HG02943 (cell line): ENCODE results near the gene GPC5.

Source experiments
- ATAC-seq: cut with Tn5 transposase; IDR thresholded peaks from one replicate; pipeline ENCODE4 v1.9.1; 2021; ENCODE audit warnings: mild to moderate bottlenecking, low read depth, moderate library complexity; ENCODE audit not compliant: unreplicated experiment

GPC5 gene

DNA sequence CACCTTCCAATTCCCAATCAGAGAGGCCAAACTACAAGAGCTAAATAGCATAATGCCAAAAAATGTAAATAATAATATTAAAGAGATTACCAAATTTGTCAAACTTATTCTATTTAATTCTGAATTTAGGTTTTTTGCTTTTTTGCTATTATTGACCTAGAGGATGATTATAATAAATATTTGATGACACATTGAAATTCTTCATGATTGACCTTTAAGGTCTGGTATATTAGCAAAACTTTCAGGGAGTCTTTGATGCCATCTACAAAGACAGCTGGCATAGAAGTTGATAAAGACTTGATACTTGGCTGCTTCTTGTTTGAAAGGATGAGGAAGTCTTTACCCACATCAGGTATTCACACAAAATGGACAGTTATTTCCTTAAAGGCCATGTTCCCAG lies 1168.3 kb downstream of the GPC5 start:
- no peak for ATAC-seq

- ATAC-seq, result no peak
These were observed 1173.8 kb downstream of the GPC5 start for GRCh38 chr13:92572190-92572589.

DNA sequence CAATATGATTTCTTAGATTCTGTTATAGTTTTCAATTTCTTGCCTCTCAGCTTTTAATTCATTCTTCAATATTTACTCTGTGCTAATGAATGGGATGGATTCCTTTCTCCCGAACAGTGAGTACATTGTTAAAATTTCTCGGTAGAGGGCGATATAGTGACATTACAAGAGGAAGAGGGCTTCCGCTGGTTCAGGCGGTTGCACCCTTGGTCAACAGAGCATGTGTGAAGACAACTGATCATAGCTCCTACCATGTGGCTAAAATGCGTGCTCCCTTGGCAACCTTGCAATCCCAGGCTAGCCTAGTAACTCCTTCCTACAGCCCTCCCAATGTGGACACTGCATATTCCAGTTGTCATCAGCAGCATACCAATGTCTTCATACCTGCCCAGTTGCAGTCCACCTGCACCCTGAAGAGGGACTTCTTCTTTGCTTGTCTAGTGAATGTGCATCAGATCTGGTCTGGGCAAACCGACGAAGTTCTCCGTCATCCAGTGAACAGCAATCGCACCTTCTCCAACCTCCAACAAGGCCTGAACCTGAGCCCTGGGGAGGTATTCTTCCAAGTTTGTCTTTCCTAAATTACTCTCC lies 1175.1 kb downstream of the GPC5 start:
- ATAC-seq, result no peak

GRCh38 chr13:92574499-92574898 lies 1176.1 kb downstream of the GPC5 start:
- ATAC-seq, result no peak

- ATAC-seq, result no peak
These were observed 1177.4 kb downstream of the GPC5 start for GRCh38 chr13:92575777-92576176.

- no peak for ATAC-seq
These were observed 1179.9 kb downstream of the GPC5 start for GRCh38 chr13:92578358-92578757.

- ATAC-seq, result no peak
These were observed 1191.5 kb downstream of the GPC5 start for GRCh38 chr13:92589955-92590354.

DNA sequence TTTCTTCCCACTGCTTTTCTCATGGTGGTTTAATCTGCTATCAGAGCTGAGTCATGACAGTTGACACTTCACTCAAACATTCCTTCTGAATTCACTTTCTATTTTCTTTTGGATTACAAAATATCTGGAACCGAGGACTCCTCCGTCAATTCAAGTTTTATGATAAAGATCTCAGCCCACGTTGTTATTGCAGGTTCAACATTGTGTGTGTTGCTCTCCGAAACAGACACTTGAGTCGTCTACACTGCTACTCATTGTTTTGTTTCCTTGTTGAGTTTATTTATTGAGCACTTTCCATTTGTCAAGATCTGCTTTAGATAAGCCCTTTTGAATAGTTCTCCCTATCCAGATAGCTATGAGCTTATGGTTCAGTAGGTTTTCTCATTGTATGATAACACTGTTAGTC lies 1192.1 kb downstream of the GPC5 start:
- no peak for ATAC-seq

GRCh38 chr13:92591117-92591516 lies 1192.7 kb downstream of the GPC5 start:
- no peak for ATAC-seq

GRCh38 chr13:92592757-92593156 lies 1194.3 kb downstream of the GPC5 start:
- ATAC-seq, result no peak

DNA sequence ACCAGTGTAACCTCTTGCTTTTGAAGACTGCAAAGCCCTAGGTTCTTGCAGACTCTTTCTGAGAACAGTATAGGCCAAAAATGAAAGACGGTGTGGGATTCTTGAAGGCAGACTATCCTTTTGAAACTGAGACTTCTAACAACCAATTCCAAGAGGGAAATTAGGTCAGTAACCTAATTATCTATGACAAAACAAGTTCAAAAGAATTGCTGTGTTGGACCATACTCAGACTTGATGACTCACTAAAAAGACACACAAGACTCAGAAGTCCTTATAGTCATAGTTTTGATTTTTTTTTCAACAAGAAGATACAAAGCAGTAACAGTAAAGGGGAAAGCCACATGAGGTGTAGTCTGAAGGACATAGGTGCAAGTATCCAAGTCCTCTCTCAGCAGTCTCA lies 1204.1 kb downstream of the GPC5 start:
- no peak for ATAC-seq

DNA sequence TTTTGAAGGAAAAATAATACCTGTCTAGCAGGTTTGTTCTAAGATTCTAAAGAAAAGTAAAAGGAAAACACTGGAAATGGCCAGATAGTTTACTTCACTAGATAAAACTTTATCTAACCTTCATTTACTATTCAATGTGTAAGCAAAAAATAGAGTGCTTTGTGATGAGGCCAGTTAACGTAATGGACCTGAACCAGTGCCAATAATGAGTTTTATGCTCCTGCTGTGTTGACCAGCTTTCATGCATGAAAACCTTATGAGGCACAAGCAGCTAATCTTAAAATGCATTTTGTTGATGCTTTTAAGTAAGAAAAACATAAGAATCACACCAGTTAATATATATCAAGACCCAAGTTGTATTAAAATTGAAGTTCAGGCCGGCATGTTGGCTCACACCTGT lies 1211.0 kb downstream of the GPC5 start:
- no peak for ATAC-seq

DNA sequence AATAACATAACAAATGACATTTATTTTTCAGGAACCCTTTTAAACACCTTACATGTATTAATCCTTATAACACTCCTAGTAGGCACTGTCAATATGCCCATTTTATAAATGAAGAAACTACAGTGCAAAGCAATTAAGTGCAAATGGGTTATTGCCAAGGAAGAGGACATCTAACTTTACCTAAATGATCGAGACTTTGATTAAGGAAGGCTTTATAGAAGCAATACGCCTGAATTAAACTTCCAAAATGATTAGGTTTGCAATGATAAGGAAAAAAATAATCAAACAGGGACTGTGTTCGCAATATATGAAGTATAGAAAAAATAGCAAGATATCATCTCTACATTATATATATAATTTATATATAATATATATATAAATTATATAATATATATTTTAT lies 1214.5 kb downstream of the GPC5 start:
- no peak for ATAC-seq

DNA sequence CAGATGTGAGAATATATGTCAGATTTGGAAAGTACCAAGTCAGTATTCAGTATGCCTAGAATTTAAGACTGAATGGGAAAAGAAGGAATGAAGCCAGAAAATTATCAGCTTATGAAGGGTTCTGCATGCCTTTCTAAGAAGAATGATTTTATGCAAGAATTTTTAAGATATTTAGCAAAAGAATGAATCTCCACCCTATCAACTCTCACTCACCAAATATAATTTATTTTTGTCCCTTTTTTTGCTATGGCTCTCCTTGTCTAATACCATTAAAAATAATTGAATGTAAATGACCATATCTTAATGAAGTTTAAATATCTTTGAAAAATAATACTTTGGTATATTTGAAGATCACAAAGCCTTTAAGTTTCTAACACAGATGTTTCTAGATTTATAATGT lies 1215.5 kb downstream of the GPC5 start:
- no peak for ATAC-seq

DNA sequence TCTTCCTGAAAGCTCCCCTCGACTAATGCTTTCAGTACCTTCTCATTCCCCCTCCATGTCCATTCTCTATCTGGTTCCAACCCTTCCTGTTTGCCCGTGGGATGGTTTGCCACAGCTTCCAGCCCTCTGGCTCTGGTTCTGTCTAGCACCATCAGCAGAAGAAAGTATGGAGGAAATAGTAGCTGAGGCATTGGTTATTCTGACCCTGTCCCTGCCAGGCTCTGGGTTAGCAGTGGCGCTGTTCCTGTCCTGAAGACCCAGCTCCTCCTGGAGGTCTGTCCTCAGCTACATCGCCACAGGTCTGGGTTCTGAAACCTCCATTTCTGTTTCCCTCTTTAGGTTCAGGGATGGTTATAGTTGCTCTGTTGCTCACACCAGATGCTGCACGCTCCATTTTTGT lies 1223.6 kb downstream of the GPC5 start:
- no peak for ATAC-seq

- no peak for ATAC-seq
These were observed 1224.5 kb downstream of the GPC5 start for GRCh38 chr13:92622905-92623304.

DNA sequence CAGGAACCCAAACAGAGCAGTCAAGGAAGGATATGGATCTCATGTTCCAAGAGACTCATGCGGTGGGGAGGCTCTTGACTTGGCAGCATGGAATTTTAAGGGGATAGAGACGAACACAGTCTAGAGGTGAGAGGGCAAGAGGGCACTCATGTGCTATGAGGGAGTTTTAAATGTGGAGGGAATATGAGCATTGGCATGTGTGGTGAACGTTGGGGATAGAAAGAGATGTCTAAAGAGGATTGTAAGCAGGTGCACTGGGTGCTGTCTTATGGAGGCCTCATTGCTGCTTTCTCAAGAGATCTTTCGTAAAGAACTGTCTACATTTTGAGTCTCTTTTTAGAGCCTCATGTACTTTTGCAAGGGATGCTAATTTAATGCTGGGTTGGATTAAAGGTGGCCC lies 1227.9 kb downstream of the GPC5 start:
- no peak for ATAC-seq

- ATAC-seq, result no peak
These were observed 1242.5 kb downstream of the GPC5 start for GRCh38 chr13:92640936-92641335.

DNA sequence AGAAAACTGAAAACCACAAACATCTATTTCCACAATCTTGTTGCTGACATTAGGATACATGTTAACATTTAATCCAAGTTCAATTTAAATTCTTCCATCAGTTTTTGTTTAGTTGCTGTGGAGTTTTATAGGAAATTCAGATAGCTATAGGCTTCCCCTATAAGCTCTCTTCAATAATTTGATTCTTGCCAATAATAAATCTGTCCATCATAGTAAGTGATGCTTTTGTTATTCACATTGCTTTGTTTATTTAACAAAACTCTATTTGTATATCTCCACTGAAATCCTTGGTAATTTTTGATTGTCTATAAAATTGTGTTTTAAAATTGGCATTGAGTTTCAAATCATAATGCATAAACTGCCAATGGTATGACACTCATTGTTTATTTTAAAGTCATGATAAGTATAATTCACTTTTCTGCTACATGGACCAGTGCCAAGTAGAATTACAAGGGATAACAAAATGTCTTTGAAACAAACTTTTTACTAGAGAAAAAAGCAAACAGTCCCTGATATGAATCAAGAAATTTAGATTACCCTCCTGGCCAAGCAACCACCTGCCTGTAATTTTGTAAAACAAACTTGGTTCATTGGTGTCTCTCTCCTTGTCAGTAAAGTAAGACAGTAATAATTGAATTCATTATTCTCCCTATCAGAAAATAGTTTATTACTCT lies 1250.9 kb downstream of the GPC5 start:
- ATAC-seq, result no peak

DNA sequence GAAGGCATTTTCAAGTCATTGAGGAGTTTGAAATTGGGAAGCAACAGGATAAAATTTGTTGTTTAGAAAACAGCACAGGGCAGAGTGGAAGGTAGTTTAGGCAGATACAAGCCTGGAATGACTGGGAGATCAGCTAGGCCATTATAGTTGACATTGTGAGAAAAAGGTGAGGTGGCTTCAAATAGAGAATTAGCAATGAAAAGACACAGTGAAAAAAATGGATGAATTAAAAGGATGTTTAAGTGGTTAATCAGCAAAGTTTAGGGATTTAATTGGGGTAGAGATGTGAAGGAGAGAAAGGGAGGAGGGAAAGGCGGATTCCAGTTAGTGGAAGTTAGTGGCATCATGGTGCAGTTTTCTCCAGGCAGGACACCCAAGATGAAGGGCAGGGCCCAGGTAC lies 1257.7 kb downstream of the GPC5 start:
- no peak for ATAC-seq

GRCh38 chr13:92656648-92657047 lies 1258.2 kb downstream of the GPC5 start:
- no peak for ATAC-seq

- ATAC-seq, result no peak
These were observed 1259.1 kb downstream of the GPC5 start for GRCh38 chr13:92657565-92657964.

DNA sequence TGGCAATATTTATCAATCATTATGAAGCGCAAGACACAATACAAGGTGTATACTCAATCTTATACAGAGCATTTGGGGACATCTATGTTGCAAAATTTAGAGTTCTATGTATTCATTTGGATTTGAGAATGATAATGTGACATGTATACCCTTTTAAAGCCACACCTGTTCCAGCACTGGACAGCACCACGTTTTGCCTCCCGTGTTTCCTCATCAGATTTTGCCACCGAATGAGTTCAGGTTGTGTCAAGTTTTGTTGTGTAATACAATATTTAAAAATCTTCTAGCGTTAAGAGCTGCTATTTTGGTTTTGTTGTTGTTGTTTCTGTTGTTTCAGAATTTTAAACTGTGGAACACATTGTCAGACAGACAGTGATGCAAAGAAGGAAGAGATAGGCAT lies 1259.9 kb downstream of the GPC5 start:
- no peak for ATAC-seq
